ENCODE data around the gene SCOC.

- TF ChIP-seq CTCF (conservative IDR thresholded peaks at IDR 0.05; ENCODE audit: low read depth, low read length) (no peak), EZH2 (IDR thresholded peaks at IDR 0.05; ENCODE audit: borderline replicate concordance, low read depth, low read length, poor library complexity, severe bottlenecking) (no peak)
Observed at GRCh38 chr4:140406292-140406691, 32.8 kb downstream of the SCOC start.
